Lower leg skin (tissue), 4 donors: ENCODE data around the gene MIPEP. TPM values are rescaled to one million over a fixed set of nuclear protein-coding genes. Genes with fewer than 3 reads are reported as not detected.

Source experiments
- DNase-seq, 2 donors: peaks; one replicate each; pipeline ENCODE4 v3.0.0-alpha.2; 2019; ENCODE audit warnings: low spot score in 2 of 2
- H3K4me3 ChIP-seq: fragments of 200-600 bp; sonication (generic); 2 replicates; pipeline ENCODE4 v1.5.1; 2017; ENCODE audit warnings: mild to moderate bottlenecking, low read depth; ENCODE audit not compliant: poor library complexity, severe bottlenecking
- CTCF ChIP-seq, 3 donors: fragments of 450-650 bp; IDR thresholded peaks; one replicate each; pipeline ENCODE4 v1.5.1; 2016; ENCODE audit warnings: antibody characterized with exemption in 3 of 3, mild to moderate bottlenecking in 3 of 3, moderate library complexity in 2 of 3
- POLR2A ChIP-seq, 2 donors: fragments of 450-650 bp; IDR thresholded peaks; one replicate each; pipeline ENCODE4 v1.6.1; 2016 to 2017; ENCODE audit warnings: antibody characterized with exemption in 2 of 2, mild to moderate bottlenecking in 1 of 2, moderate library complexity in 1 of 2
- WGBS, 2 donors: methylation state at CpG; one replicate each; pipeline ENCODE4 v1.1.5; 2018; 5-methylcytosine and 5-hydroxymethylcytosine counted together
- intact Hi-C: fragments of 100-400 bp; cut with DNase I; formaldehyde crosslinking; loops from one replicate; pipeline ENCODE4 v1.15.0; 2023; ENCODE audit warnings: low total_unique reads
- total RNA-seq, 4 donors: library from RNA; depleted of rRNA; stranded (reverse); fragments of >200 nt; gene quantifications; one replicate each; pipeline ENCODE4 v1.1.0, GENCODE V29; 2016

MIPEP gene
- total RNA-seq, 4 donors from 2014 or later: 22.8 to 50.4 (median 32.5) TPM

- intact Hi-C loops: no loop called here
- H3K4me3 ChIP-seq: no peak overlapping the region
- TF ChIP-seq CTCF (IDR thresholded peaks at IDR 0.05): no peak
- 97 to 98% methylated on average over 2 of the region's 2 CpGs for WGBS, 2 donors
- DNase-seq: no peak
Measured at GRCh38 chr13:23788459-23788858, 100.7 kb downstream of the MIPEP start.

- no peak overlapping the region for H3K4me3 ChIP-seq
- intact Hi-C loops: no loop called here
- 63 to 69% methylated on average over 4 of the region's 4 CpGs for WGBS, 2 donors
- DNase-seq: no peak
- TF ChIP-seq POLR2A (IDR thresholded peaks at IDR 0.05): no peak
- TF ChIP-seq CTCF (IDR thresholded peaks at IDR 0.05): no peak
Measured at GRCh38 chr13:23787464-23787863, 101.7 kb downstream of the MIPEP start.

GRCh38 chr13:23786607-23787006 is 102.6 kb downstream of the MIPEP start:
- DNase-seq: no peak
- intact Hi-C loops: no loop called here
- H3K4me3 ChIP-seq: no peak overlapping the region
- TF ChIP-seq CTCF (IDR thresholded peaks at IDR 0.05): no peak
- no peak for TF ChIP-seq POLR2A (IDR thresholded peaks at IDR 0.05)
- WGBS, 2 donors: 69 to 76% methylated on average over 3 of the region's 3 CpGs

GRCh38 chr13:23778879-23779278 is 110.3 kb downstream of the MIPEP start:
- TF ChIP-seq CTCF (IDR thresholded peaks at IDR 0.05): no peak
- TF ChIP-seq POLR2A (IDR thresholded peaks at IDR 0.05): no peak
- no peak overlapping the region for H3K4me3 ChIP-seq
- intact Hi-C loops: no loop called here
- WGBS, 2 donors: 65 to 75% methylated on average over 1 of the region's 1 CpG
- no peak for DNase-seq

GRCh38 chr13:23778002-23778652 is 111.1 kb downstream of the MIPEP start:
- intact Hi-C loops: no loop called here
- TF ChIP-seq POLR2A (IDR thresholded peaks at IDR 0.05): no peak
- TF ChIP-seq CTCF (IDR thresholded peaks at IDR 0.05): no peak
- H3K4me3 ChIP-seq: no peak overlapping the region
- 45 to 66% methylated on average over 2 of the region's 2 CpGs for WGBS, 2 donors
- no peak for DNase-seq

GRCh38 chr13:23777575-23777870 is 111.7 kb downstream of the MIPEP start:
- no peak for TF ChIP-seq CTCF (IDR thresholded peaks at IDR 0.05)
- TF ChIP-seq POLR2A (IDR thresholded peaks at IDR 0.05): no peak
- intact Hi-C loops: no loop called here
- WGBS, 2 donors: 77 to 83% methylated on average over 1 of the region's 1 CpG
- no peak overlapping the region for H3K4me3 ChIP-seq
- no peak for DNase-seq
